HepG2 (cell line): ENCODE results near the gene PIGV. TPM values are rescaled to one million over a fixed set of nuclear protein-coding genes. Genes with fewer than 3 reads are reported as not detected.

Experiments
- AFF4 ChIP-seq: sonication (generic); formaldehyde crosslinking; IDR thresholded peaks from 2 replicates; pipeline ENCODE4 v1.4.0; 2020; ENCODE audit warnings: missing genetic modification reagents
- ATF5 ChIP-seq: sonication (generic); formaldehyde crosslinking; IDR thresholded peaks from 2 replicates; pipeline ENCODE4 v1.4.0; 2020; ENCODE audit warnings: mild to moderate bottlenecking, low read depth, missing genetic modification reagents
- CSRNP1 ChIP-seq: sonication (generic); formaldehyde crosslinking; IDR thresholded peaks from 2 replicates; pipeline ENCODE4 v1.8.1; 2023; ENCODE audit warnings: mild to moderate bottlenecking, missing genetic modification reagents
- FOXM1 ChIP-seq: sonication (generic); formaldehyde crosslinking; IDR thresholded peaks from 2 replicates; pipeline ENCODE4 v1.5.0; 2020; ENCODE audit warnings: missing genetic modification reagents
- KDM5A ChIP-seq: fragments of 200-600 bp; sonication (generic); IDR thresholded peaks from 2 replicates; pipeline ENCODE4 v1.7.0; 2018; ENCODE audit warnings: antibody characterized with exemption, mild to moderate bottlenecking, low read length, borderline replicate concordance
- NCOA1 ChIP-seq: sonication (generic); formaldehyde crosslinking; IDR thresholded peaks from 2 replicates; pipeline ENCODE4 v1.9.0; 2021; ENCODE audit warnings: missing genetic modification reagents
- NFE2 ChIP-seq: sonication (generic); formaldehyde crosslinking; IDR thresholded peaks from 2 replicates; pipeline ENCODE4 v1.4.0; 2020; ENCODE audit warnings: missing genetic modification reagents
- NFE2L1 ChIP-seq: sonication (generic); formaldehyde crosslinking; IDR thresholded peaks from 2 replicates; pipeline ENCODE4 v1.4.0; 2020; ENCODE audit warnings: missing genetic modification reagents, mild to moderate bottlenecking, borderline replicate concordance
- THRA ChIP-seq: sonication (generic); formaldehyde crosslinking; IDR thresholded peaks from 2 replicates; pipeline ENCODE4 v1.4.0; 2020; ENCODE audit warnings: missing genetic modification reagents, borderline replicate concordance
- TIGD3 ChIP-seq: sonication (generic); formaldehyde crosslinking; IDR thresholded peaks from 2 replicates; pipeline ENCODE4 v1.5.1; 2020; ENCODE audit warnings: mild to moderate bottlenecking, missing genetic modification reagents, borderline replicate concordance
- TOE1 ChIP-seq: sonication (generic); formaldehyde crosslinking; IDR thresholded peaks from 2 replicates; pipeline ENCODE4 v1.4.0; 2020; ENCODE audit warnings: mild to moderate bottlenecking, missing genetic modification reagents
- ZBTB20 ChIP-seq: sonication (generic); formaldehyde crosslinking; IDR thresholded peaks from 2 replicates; pipeline ENCODE4 v1.8.1; 2023; ENCODE audit warnings: missing genetic modification reagents, low read depth, mild to moderate bottlenecking, borderline replicate concordance
- ZFP36 ChIP-seq: fragments of 150-350 bp; IDR thresholded peaks from 2 replicates; pipeline ENCODE4 v1.6.1; 2018; ENCODE audit warnings: borderline replicate concordance, low read length, low read depth; ENCODE audit not compliant: partially characterized antibody
- ZNF276 ChIP-seq: sonication (generic); formaldehyde crosslinking; IDR thresholded peaks from 2 replicates; pipeline ENCODE4 v1.4.0; 2020; ENCODE audit warnings: mild to moderate bottlenecking, low read depth, missing genetic modification reagents
- ZNF441 ChIP-seq: sonication (generic); formaldehyde crosslinking; IDR thresholded peaks from 2 replicates; pipeline ENCODE4 v1.7.0; 2021; ENCODE audit warnings: missing genetic modification reagents, borderline replicate concordance
- ZSCAN12 ChIP-seq: sonication (generic); formaldehyde crosslinking; IDR thresholded peaks from 2 replicates; pipeline ENCODE4 v1.9.0; 2021; ENCODE audit warnings: mild to moderate bottlenecking, missing genetic modification reagents
- polyA plus RNA-seq, 8 experiments: library from polyadenylated mRNA; depleted of rRNA in 3 of 8; stranded (reverse) in 7 of 8; unstranded in 1 of 8; fragments of >200 nt; fragmentation: Illumina TruSeq in 4 of 8; extraction: Trizol in 4 of 8; gene quantifications; 2 replicates each; pipeline versions ENCODE4 v1.2.1 to v1.2.3, GENCODE V29; 2011 to 2016; ENCODE audit warnings: low read depth in 4 of 8, missing spikeins in 1 of 8, mixed read lengths in 1 of 8; ENCODE audit not compliant: insufficient read depth in 1 of 8
- total RNA-seq, 5 experiments: library from RNA; depleted of rRNA; stranded (reverse); fragments of >200 nt; fragmentation: Illumina TruSeq; extraction: Trizol; gene quantifications; 2 replicates each; pipeline ENCODE4 v1.2.3, GENCODE V29; 2016; ENCODE audit warnings: low read depth in 1 of 5

PIGV gene
- total and polyA plus RNA-seq, 2 of the 13 experiments (the other 11 are each of a cell fraction or from before 2014, with no cell fraction given): 13.5 to 22.7 TPM

- TF ChIP-seq ZBTB20 (CRISPR knock-in tag): no peak
- no peak for TF ChIP-seq ZSCAN12 (CRISPR knock-in tag)
- TF ChIP-seq TIGD3: no peak
- no peak for TF ChIP-seq ATF5 (CRISPR knock-in tag)
- TF ChIP-seq THRA (CRISPR knock-in tag): peak; percentile 73; the same call in 1 of the 2 replicates
- TF ChIP-seq ZFP36: no peak
- no peak for TF ChIP-seq FOXM1 (CRISPR knock-in tag)
- TF ChIP-seq CSRNP1 (CRISPR knock-in tag): no peak
- no peak for TF ChIP-seq TOE1 (CRISPR knock-in tag)
- TF ChIP-seq KDM5A: no peak
- no peak for TF ChIP-seq NFE2L1 (CRISPR knock-in tag)
- TF ChIP-seq NCOA1 (CRISPR knock-in tag): no peak
- TF ChIP-seq NFE2 (CRISPR knock-in tag): no peak
- no peak for TF ChIP-seq ZNF276
- TF ChIP-seq AFF4 (CRISPR knock-in tag): no peak
- no peak for TF ChIP-seq ZNF441
Measured at GRCh38 chr1:26771643-26772321, 16.0 kb upstream of the PIGV start (continued).
